Measurements from ENCODE around the gene RARRES2. TPM values are rescaled to one million over a fixed set of nuclear protein-coding genes. Genes with fewer than 3 reads are reported as not detected.

RARRES2 gene
- total RNA-seq, 1 experiment from 2014 or later: 5.9 TPM

DNA sequence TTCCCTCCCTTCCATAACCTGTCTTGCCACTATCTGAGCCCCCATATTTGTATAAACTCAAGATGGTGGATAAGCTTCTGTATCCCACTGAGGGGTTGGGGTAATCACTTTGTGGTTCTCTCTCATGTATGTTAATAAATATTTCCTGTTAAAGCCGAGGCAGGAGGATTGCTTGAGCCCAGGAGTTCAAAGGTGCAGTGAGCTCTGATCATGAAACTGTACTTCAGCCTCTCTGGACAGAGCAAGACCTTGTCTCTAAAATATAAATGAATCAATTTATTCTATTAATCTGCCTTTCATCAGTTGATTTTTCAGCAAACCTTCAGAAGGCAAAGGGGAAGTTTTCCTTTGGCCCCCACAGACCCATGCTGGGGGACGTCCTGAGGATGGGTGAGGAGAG, 1.8 kb upstream of the RARRES2 start:
- in situ Hi-C loops (cut with HindIII; ENCODE audit: low sequenced_read_pairs): no loop called here
- DNase-seq (ENCODE audit: low spot score): no peak

DNA sequence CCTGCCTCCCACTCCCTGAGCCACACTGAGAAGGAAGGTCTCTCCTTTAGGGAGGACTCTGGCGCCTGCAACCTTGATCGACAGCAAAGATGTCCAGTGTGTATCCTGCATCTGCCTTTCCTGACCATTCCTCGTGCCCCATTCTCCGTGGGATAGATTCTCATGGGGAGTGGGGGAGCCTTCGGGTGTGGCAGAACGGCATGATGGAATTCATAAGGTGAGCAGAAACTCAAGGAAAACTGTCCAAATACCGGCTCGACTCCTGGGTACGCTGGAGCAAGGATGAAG, 636 bp upstream of the RARRES2 start:
- no peak for DNase-seq (ENCODE audit: low spot score)
- in situ Hi-C loops (cut with HindIII; ENCODE audit: low sequenced_read_pairs): no loop called here

DNA sequence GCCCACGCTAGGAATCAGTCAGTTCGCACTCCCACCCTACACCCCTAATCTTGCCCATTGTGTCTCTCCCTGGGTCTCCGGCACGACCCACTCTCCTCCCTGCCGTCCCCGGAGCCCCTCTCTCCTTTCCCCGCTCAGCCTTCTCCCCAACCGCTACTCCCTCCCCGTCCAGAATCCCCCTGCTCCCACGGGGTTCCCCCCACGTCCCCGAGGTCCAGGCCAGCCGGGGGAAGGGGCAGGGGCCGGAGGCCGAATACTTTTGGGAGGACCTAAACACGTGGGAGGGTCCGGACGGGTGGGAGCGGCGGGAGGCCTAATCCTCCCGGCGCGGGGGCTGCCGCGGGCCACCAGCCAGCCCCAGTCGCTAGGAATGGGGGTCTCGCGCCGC, 560 bp downstream of the RARRES2 start:
- in situ Hi-C loops (cut with HindIII; ENCODE audit: low sequenced_read_pairs): no loop called here

DNA sequence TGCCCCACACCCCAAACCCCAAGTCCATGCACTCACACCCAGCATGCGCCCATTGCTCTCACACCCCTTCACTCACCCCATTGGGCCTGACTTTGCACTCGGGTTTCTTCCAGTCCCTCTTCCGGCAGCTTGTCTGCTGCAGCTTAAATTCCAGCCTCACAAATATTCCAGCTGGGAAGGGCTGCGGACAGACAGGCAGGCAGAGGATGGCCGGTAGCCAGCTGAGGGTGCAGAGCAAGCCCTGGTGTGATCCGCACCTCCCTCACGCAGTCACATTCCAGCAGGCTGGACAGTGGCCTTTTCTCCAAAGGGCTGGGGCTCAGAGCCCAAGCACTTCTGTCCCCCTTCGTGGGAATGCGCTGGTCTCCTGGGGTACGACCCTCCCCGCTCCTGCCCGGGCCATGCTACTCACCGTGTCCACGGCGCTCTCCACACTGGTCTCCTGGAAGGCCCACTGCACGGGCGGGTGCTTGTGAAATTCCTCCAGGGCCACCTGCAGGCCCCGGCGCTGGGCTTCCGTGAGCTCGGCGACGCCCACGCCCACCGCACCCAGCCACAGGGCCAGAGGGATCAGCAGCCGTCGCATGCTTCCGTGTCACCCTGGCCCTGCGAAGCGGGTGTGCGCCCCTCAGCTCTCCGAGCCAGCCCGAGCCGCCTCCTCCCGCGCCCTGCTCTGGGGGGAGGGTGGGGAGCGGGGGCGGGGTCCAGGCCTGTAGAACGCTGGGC, 1.2 kb downstream of the RARRES2 start:
- in situ Hi-C loops (cut with HindIII; ENCODE audit: low sequenced_read_pairs): no loop called here
- DNase-seq (ENCODE audit: low spot score): no peak

More for the DNA sequence above, 560 bp downstream of the RARRES2 start:
- DNase-seq (ENCODE audit: low spot score): no peak

DNA sequence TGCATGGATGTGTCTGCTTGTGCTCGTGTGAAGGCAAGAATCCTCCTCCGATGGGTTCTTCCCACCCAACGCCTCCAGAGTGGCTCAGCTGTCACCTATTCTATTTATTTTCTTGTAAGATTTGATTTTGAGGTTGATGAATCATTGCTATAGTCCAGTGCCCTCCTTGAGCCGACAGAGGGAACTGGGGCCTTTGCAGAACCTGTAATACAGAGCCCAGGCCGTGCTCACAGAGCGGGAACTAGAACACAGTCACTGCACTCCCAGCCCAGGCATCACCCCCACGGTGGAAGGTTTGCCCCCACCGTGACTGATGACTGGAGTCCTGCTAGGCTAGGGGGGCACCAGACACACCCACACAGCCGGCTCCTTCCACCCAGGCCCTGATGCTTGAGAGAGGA, 2.0 kb downstream of the RARRES2 start:
- in situ Hi-C loops (cut with HindIII; ENCODE audit: low sequenced_read_pairs): no loop called here
- no peak for DNase-seq (ENCODE audit: low spot score)

DNA sequence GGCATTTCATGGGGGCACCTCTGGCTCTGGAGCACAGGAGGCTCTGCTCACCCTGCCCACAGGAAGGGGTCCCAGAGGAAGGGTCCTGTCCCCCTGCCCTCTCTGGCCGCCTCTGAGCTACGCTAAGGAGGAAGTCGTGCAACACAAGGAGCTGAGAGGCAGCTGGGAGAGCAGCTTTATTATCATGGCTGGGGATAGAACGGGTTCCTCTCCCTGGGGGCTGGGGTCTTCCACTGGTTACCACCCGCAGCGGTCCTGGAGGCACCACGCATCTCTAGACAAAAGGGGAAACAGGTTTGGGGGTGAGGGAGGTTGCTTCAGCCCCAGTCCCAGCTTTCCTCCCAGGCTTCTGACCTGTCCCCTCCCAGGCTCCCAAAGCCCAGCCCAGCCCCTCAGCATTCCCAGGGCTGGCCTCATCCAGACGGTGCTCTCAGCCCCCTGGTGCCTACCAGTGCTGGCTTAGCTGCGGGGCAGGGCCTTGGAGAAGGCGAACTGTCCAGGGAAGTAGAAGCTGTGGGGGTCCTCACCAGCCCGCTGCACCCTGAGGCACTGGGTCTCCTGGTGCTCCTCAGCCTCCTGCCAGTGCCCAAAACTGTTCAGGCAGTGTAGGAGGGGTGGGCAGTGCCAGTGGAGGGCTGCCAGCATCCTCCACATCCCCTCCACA, 3.1 kb downstream of the RARRES2 start:
- DNase-seq (ENCODE audit: low spot score): no peak
- in situ Hi-C loops (cut with HindIII; ENCODE audit: low sequenced_read_pairs): no loop called here

DNA sequence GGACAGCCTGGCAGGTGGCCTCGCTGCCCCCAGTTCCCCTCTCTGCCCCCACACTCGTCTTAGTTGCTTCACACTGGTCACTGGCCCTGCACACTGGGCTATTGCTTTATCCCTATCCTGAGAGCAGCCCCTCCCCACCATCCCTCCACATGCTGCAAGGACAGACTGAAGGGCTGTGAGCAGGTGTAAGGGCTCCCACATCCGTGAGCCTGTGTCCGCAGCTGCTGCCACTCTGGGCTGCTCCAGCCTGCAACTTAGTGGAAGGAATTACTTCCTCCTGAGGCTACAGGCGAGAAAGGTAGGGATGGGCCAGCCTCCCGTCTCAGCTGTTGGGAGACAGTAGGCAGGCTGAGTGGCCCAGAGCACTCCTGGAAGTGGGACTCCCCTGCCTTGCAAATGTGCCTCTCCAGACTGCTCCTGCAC, 3.8 kb downstream of the RARRES2 start:
- in situ Hi-C loops (cut with HindIII; ENCODE audit: low sequenced_read_pairs): no loop called here
- no peak for DNase-seq (ENCODE audit: low spot score)

DNA sequence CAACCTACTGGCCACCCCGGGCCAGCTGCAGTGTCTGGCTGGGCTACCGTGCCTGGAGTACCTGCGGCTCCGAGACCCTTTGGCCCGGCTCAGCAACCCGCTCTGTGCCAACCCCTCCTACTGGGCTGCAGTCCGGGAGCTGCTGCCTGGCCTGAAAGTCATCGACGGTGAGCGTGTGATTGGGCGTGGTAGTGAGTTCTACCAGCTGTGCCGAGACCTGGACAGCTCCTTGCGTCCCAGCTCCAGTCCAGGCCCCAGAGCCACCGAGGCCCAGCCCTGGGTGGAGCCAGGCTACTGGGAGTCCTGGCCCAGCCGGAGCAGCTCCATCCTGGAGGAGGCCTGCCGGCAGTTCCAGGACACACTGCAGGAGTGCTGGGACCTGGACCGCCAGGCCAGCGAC, 4.2 kb downstream of the RARRES2 start:
- in situ Hi-C loops (cut with HindIII; ENCODE audit: low sequenced_read_pairs): no loop called here
- DNase-seq (ENCODE audit: low spot score): no peak

DNA sequence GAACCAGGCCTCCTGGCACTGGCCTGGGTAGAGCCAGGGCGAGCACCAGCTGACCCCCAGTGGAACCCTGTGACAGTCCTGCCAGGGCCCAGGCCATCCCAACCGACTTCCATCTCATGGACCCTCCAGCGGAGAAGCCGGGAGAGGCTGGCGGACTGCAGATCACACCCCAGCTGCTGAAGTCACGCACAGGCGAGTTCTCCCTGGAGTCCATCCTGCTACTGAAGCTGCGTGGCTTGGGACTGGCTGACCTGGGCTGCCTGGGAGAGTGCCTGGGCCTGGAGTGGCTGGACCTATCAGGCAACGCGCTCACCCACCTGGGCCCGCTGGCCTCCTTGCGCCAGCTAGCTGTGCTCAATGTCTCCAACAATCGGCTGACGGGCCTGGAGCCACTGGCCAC, 4.7 kb downstream of the RARRES2 start:
- in situ Hi-C loops (cut with HindIII; ENCODE audit: low sequenced_read_pairs): no loop called here
- DNase-seq (ENCODE audit: low spot score): no peak

DNA sequence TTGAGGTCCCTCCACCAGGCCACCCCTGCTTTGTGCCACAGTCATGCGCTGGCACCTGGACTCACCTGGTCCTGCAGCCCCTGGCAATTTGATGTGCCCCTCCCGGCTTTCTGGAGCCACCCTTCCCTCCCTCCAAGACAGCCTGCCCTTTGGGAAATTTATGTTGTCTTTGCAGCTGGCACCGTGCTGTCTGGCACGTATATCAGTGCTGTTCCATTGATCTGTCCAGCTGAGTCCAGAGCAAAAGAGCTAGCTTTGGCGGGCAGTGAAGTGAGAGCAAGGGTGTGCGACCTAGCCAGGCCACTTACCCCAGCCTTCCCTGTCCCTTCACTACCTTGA, 5.7 kb downstream of the RARRES2 start:
- no peak for DNase-seq (ENCODE audit: low spot score)

DNA sequence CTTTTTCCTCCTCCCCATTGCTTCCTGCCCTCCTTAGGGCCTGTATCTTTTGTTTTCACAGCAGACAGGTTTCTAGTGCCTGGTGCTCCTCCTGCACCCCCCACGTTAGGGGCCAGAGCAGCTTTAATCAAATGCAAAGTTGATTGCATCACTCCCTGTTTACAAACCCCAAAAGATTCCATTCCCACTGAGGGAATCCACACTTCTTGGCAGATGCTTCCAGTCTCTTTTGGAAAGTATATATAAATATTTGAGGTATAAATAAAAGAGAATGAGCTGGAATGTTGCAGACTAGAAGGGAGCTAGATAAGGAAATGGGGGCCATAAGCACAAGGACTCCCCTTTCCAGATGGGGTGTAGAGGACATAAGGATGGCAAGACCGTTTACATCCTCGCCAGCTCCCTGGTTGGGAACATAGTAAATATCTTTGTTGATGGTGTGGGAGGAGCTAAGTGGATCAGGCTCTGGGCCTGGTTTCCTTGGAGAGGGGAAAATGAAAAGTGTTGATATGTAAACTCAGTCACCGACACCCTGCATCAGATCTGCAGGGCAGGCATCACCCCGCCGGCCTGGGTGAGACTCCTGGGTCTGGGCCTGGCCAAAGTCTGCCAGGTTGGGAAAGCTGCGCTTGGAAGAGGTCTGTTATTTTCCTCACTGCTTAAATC, 6.2 kb downstream of the RARRES2 start:
- no peak for DNase-seq (ENCODE audit: low spot score)
- in situ Hi-C loops (cut with HindIII; ENCODE audit: low sequenced_read_pairs): no loop called here

More for the DNA sequence above, 5.7 kb downstream of the RARRES2 start:
- in situ Hi-C loops (cut with HindIII; ENCODE audit: low sequenced_read_pairs): no loop called here

DNA sequence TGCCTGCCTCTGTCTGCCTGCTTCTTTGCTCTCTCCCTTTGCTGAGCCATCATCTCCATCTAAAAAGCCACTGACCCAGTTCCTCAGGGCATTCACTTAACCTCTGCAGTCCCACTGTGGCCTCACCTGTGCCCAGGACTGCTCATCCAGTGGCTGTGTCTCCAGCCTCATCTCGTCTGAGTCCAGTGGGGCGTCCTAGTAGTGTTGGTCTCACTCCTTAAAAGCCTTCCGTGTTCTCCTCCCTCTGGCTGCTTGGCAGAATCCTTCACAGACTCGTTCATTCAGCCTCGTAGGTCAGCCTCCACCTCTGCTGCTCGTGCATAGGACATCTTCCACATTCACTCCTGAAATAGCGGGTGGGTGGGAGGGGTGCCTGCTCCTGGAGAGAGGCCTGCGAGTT, 7.3 kb downstream of the RARRES2 start:
- DNase-seq (ENCODE audit: low spot score): no peak
- in situ Hi-C loops (cut with HindIII; ENCODE audit: low sequenced_read_pairs): no loop called here

DNA sequence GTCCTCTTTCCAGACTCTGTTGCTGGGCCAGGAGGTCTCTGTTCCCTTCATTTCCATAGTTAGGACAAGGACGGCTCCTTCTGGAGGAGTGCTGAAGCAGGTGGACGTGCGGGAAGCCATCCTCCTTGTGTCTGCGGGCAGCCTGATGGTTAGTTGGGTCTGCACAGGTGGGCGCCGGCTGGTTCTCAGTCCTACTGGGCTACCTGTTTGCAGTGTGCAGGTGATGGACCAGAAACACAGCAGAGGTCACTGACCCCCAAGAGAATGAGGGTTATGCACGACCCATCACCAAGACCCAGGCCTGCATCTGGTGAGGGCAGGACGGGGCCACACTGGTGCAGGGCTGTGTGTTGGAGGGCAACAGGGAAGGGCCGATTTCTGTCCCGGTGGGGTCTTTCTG, 7.8 kb downstream of the RARRES2 start:
- no peak for DNase-seq (ENCODE audit: low spot score)
- in situ Hi-C loops (cut with HindIII; ENCODE audit: low sequenced_read_pairs): no loop called here

DNA sequence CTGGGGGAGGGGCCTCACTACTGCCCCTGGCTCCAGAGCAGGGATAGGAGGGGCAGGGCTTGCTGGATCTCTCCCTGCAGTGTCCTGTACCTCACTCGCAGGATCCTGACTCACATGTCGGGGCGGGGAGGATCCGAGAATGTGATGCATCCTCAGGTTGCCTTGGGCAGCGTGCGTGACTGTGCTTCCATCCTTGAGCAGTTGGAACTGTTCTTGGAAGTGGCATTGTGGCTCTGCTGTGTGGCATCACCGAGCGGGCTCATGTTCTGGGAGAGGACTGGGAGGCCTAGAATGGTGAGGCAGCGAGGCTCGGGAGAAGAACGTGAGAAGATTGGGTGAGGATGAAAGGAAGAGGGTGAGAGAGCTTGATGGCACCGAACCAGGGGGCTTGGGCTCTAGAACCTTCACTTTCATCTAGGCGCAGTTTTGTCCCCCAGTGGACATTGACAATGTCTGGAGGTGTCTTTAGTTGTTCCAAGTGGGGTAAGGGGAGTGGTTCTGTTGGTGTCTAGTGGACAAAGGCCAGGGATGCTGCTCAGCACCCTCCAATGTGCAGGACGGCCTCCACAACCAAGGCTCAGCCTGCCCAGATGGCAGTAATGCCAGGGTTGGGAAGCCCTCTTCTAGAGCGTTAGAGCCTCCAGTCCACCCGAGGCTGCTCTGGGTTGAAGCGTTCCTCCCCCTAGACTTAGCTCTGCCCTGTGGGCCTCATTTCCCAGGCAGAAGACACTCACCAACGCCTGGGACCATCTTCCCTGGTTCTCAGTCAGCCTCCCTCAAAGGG, 8.4 kb downstream of the RARRES2 start:
- DNase-seq (ENCODE audit: low spot score): no peak
- in situ Hi-C loops (cut with HindIII; ENCODE audit: low sequenced_read_pairs): no loop called here

DNA sequence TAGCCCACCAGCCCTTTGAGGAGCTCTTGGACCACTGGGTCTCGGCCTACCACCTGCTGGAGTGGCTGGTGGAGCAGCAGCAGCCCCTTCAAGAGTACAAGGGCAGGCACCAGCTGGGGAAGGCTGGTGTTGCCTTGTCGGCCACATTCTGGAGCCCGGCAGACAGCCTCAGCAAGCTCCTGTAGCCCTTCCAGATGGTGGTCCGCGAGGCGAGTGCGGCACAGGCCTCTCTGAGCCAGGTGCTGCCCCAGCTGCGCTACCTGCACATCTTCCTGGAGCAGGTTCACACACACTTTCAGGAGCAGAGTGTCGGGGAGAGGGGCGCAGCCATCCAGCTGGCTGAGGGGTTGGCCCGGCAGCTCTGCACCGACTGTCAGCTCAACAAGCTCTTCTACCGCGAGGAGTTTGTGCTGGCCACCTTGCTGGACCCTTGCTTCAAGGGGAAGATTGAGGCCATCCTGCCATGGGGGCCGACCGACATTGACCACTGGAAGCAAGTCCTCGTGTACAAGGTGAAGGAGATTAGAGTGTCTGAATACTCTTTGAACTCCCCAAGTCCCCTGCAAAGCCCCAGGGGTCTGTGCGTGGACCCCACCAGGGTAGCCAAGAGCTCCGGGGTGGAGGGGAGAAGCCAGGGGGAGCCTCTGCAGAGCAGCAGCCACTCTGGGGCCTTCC, 11.1 kb downstream of the RARRES2 start:
- in situ Hi-C loops (cut with HindIII; ENCODE audit: low sequenced_read_pairs): no loop called here
- no peak for DNase-seq (ENCODE audit: low spot score)

DNA sequence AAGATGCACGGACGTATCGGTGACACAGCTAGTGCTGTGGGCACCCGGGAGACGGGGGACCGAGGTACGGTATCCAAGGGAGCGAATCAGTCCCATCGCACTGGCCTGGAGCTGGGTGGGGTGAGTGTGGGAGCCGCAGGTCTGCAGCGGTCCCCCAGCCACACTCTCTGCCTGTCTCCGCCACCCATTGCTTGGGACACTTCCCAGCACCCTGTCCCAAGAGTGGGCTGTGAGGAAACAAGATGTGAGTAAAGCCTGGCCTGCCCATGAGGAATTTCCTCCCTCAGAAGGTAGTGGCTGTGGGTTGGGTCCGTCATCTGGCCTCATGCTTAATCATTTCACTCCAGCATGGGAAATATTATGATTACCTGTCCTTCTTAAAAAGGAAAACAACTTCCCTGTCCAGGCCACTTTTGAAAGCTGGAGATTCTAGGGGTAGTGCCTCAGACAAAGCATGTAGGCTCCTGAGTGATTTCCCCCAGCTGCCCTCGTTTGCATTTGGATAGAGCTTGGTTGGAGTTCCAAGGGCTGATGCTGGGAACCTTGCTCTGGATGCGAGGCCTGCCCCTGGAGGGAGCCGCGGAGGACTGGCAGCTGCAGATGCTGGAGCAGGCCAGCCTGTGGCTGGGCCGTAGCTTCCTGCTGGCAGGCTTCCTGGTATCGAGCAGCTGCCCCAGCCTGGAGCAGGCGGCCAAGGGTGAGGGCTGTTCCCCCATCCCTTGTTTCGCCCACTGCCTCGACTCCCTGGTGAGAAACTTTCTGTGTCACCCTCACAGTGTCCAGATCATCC, 11.9 kb downstream of the RARRES2 start:
- no peak for DNase-seq (ENCODE audit: low spot score)
- in situ Hi-C loops (cut with HindIII; ENCODE audit: low sequenced_read_pairs): no loop called here

DNA sequence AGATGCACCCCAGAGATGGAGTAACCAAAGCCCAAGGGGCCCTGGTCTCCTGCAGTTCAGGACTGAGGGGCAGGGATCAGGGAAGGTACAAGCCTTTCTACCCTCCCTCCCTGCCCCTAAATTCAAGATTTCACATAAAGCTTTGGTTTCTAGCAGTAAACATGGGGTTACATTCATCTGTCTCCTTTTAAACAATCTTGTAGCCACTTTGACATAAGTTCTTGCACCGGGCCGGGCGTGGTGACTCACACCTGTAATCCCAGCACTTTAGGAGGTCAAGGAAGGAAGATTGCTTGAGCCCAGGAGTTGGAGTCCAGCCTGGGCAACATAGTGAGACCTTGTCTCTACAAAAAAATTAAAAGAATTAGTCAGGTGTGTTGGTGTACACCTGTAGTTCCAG, 14.1 kb downstream of the RARRES2 start:
- no peak for DNase-seq (ENCODE audit: low spot score)
- in situ Hi-C loops (cut with HindIII; ENCODE audit: low sequenced_read_pairs): no loop called here

DNA sequence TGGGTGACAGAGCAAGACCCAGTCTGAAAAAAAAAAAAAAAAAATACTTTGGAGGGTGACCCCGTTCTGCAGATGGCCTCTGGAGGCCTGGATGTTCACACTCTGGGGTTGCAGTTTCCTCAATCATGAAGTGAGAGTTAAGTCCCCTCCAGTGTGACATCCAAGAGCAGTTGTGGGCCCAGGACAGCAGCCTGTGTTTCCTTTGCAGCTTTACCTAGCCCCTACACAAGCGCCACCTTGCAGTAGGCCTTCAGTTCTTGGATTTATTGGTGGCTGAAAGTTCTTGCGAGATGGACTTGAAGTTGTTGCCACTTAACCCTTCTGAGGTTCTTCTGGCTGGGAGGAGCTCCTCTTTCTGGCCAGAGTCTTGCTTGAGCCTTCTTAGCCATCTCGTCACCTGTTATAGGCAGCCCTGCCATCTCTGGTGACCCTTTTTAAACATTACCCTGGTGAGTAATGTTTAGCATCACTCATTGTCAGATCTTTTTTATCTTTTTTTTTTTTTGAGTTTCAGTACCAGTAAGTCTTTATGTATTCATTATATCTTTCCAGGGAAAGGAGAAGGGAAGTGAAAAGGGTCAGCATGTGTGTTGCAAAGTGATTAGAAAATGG, 14.7 kb downstream of the RARRES2 start:
- DNase-seq (ENCODE audit: low spot score): no peak
- in situ Hi-C loops (cut with HindIII; ENCODE audit: low sequenced_read_pairs): no loop called here
